ENCODE measurements around the gene PDPK1.
"Not testable (repeated sequence)": the region's sequence is repeated elsewhere in the genome, so short reads cannot be mapped to it uniquely, and the experiment has no call there.

The PDPK1 gene

GRCh38 chr16:2642561-2642960, 104.7 kb downstream of the PDPK1 start:
- H3K36me3 ChIP-seq (ENCODE audit: insufficient read depth); H3K79me2 ChIP-seq (ENCODE audit: insufficient read depth, low read depth): not testable (repeated sequence)

GRCh38 chr16:2644754-2645453, 107.1 kb downstream of the PDPK1 start:
- not testable (repeated sequence) for H4K20me1 ChIP-seq (ENCODE audit: insufficient read depth); H3K4me3 ChIP-seq (IDR thresholded peaks at IDR 0.05; ENCODE audit: insufficient read depth, low read depth, low read length); H3K9ac ChIP-seq; H3K27ac ChIP-seq; H3K4me1 ChIP-seq (ENCODE audit: low read depth, poor library complexity, severe bottlenecking); H3K27me3 ChIP-seq (ENCODE audit: insufficient read depth, low read depth); H3K36me3 ChIP-seq (ENCODE audit: insufficient read depth); H3K4me2 ChIP-seq; H2AFZ ChIP-seq (ENCODE audit: low read depth); H3K79me2 ChIP-seq (ENCODE audit: insufficient read depth, low read depth)

More at GRCh38 chr16:2642561-2642960, 104.7 kb downstream of the PDPK1 start:
- H3K9ac ChIP-seq; H3K27ac ChIP-seq; H4K20me1 ChIP-seq (ENCODE audit: insufficient read depth); H2AFZ ChIP-seq (ENCODE audit: low read depth); H3K4me1 ChIP-seq (ENCODE audit: low read depth, poor library complexity, severe bottlenecking); H3K4me2 ChIP-seq; H3K4me3 ChIP-seq (IDR thresholded peaks at IDR 0.05; ENCODE audit: insufficient read depth, low read depth, low read length); H3K27me3 ChIP-seq (ENCODE audit: insufficient read depth, low read depth): not testable (repeated sequence)

- H3K4me3 ChIP-seq (IDR thresholded peaks at IDR 0.05; ENCODE audit: insufficient read depth, low read depth, low read length); H3K4me1 ChIP-seq (ENCODE audit: low read depth, poor library complexity, severe bottlenecking); H3K79me2 ChIP-seq (ENCODE audit: insufficient read depth, low read depth); H3K27me3 ChIP-seq (ENCODE audit: insufficient read depth, low read depth); H3K4me2 ChIP-seq; H2AFZ ChIP-seq (ENCODE audit: low read depth); H3K9ac ChIP-seq; H4K20me1 ChIP-seq (ENCODE audit: insufficient read depth); H3K36me3 ChIP-seq (ENCODE audit: insufficient read depth); H3K27ac ChIP-seq: not testable (repeated sequence)
These were observed 113.5 kb downstream of the PDPK1 start for GRCh38 chr16:2651268-2651871.
